SK-N-SH treated with all-trans-retinoic acid at 6 μM for 48 hours (cell line): ENCODE measurements around the gene RBMX.
"Not testable (repeated sequence)": the region's sequence is repeated elsewhere in the genome, so short reads cannot be mapped to it uniquely, and the experiment has no call there.

ENCODE experiments used
- ATAC-seq: fragments of 200-7000 bp; cut with Tn5 transposase; 3 replicates; pipeline ENCODE4 v1.9.1; 2020; ENCODE audit warnings: mild to moderate bottlenecking, moderate library complexity
- ARNTL ChIP-seq: fragments of 450-650 bp; formaldehyde crosslinking; IDR thresholded peaks from 2 replicates; pipeline ENCODE4 v1.5.0; 2020; ENCODE audit warnings: low read depth, mild to moderate bottlenecking, moderate library complexity, borderline replicate concordance
- CREB5 ChIP-seq: fragments of 250-450 bp; sonication (Bioruptor Pico); IDR thresholded peaks from 2 replicates; pipeline ENCODE4 v1.5.1; 2020; ENCODE audit warnings: low read depth, mild to moderate bottlenecking, moderate library complexity
- CSDC2 ChIP-seq: fragments of 250-450 bp; sonication (Bioruptor Pico); IDR thresholded peaks from 2 replicates; pipeline ENCODE4 v1.5.0; 2020; ENCODE audit warnings: mild to moderate bottlenecking, moderate library complexity
- CSRNP3 ChIP-seq: fragments of 250-450 bp; sonication (Bioruptor Pico); IDR thresholded peaks from 2 replicates; pipeline ENCODE4 v1.5.1; 2021; ENCODE audit warnings: mild to moderate bottlenecking, moderate library complexity
- ESRRG ChIP-seq: fragments of 250-450 bp; sonication (Bioruptor Pico); IDR thresholded peaks from 2 replicates; pipeline ENCODE4 v1.6.1; 2021; ENCODE audit warnings: mild to moderate bottlenecking
- GLIS3 ChIP-seq: fragments of 250-450 bp; sonication (Bioruptor Pico); IDR thresholded peaks from 2 replicates; pipeline ENCODE4 v1.5.0; 2020; ENCODE audit warnings: mild to moderate bottlenecking, moderate library complexity
- ISL1 ChIP-seq: fragments of 250-450 bp; sonication (Bioruptor Pico); IDR thresholded peaks from 2 replicates; pipeline ENCODE4 v2.1.2; 2022; ENCODE audit warnings: mild to moderate bottlenecking, moderate library complexity
- OSR1 ChIP-seq: fragments of 250-450 bp; sonication (Bioruptor Pico); IDR thresholded peaks from 2 replicates; pipeline ENCODE4 v1.8.0; 2022; ENCODE audit warnings: moderate library complexity, mild to moderate bottlenecking, inconsistent platforms
- PATZ1 ChIP-seq: fragments of 250-450 bp; sonication (Bioruptor Pico); IDR thresholded peaks from 2 replicates; pipeline ENCODE4 v1.8.0; 2020; ENCODE audit warnings: mild to moderate bottlenecking, moderate library complexity, borderline replicate concordance
- RARB ChIP-seq: fragments of 250-450 bp; sonication (Bioruptor Pico); IDR thresholded peaks from 2 replicates; pipeline ENCODE4 v1.8.0; 2021; ENCODE audit warnings: mild to moderate bottlenecking, moderate library complexity
- SNAI2 ChIP-seq: fragments of 250-450 bp; sonication (Bioruptor Pico); IDR thresholded peaks from 2 replicates; pipeline ENCODE4 v1.5.0; 2020; ENCODE audit warnings: mild to moderate bottlenecking, moderate library complexity
- TOX ChIP-seq: fragments of 250-450 bp; sonication (Bioruptor Pico); IDR thresholded peaks from 2 replicates; pipeline ENCODE4 v1.8.0; 2021; ENCODE audit warnings: mild to moderate bottlenecking, moderate library complexity, borderline replicate concordance
- TSHZ2 ChIP-seq: fragments of 250-450 bp; sonication (Bioruptor Pico); IDR thresholded peaks from 2 replicates; pipeline ENCODE4 v1.5.0; 2020; ENCODE audit warnings: mild to moderate bottlenecking, moderate library complexity
- ZFP3 ChIP-seq: fragments of 250-450 bp; sonication (Bioruptor Pico); IDR thresholded peaks from 2 replicates; pipeline ENCODE4 v1.5.0; 2020; ENCODE audit warnings: mild to moderate bottlenecking, moderate library complexity
- ZNF565 ChIP-seq: fragments of 450-650 bp; formaldehyde crosslinking; conservative IDR thresholded peaks from 2 replicates; pipeline ENCODE4 v1.5.0; 2020; ENCODE audit warnings: low read depth, mild to moderate bottlenecking, moderate library complexity
- ZNF70 ChIP-seq: fragments of 450-650 bp; formaldehyde crosslinking; IDR thresholded peaks from 2 replicates; pipeline ENCODE4 v1.5.0; 2020; ENCODE audit warnings: mild to moderate bottlenecking, moderate library complexity
- ZNF8 ChIP-seq: fragments of 450-650 bp; formaldehyde crosslinking; IDR thresholded peaks from 2 replicates; pipeline ENCODE4 v1.5.0; 2020; ENCODE audit warnings: mild to moderate bottlenecking, moderate library complexity

RBMX gene

GRCh38 chrX:136900071-136900470 is 19.5 kb upstream of the RBMX start:
- not testable (repeated sequence) for ATAC-seq

- ATAC-seq: no peak
These were observed 18.7 kb upstream of the RBMX start for GRCh38 chrX:136899221-136899620.

GRCh38 chrX:136898752-136899151 is 18.2 kb upstream of the RBMX start:
- not testable (repeated sequence) for ATAC-seq

More at GRCh38 chrX:136899221-136899620, 18.7 kb upstream of the RBMX start:
- TF ChIP-seq ZNF565 (no peak), ZNF70 (CRISPR knock-in tag) (no peak), ARNTL (CRISPR knock-in tag) (no peak), PATZ1 (CRISPR knock-in tag) (no peak), ISL1 (CRISPR knock-in tag) (no peak)

- ATAC-seq: no peak
- TF ChIP-seq ZNF70 (CRISPR knock-in tag): no peak
- TF ChIP-seq TOX (CRISPR knock-in tag): no peak
- no peak for TF ChIP-seq GLIS3 (CRISPR knock-in tag)
- TF ChIP-seq ESRRG (CRISPR knock-in tag): no peak
These were observed 15.8 kb upstream of the RBMX start for GRCh38 chrX:136896121-136896914.

- ATAC-seq: no peak
- TF ChIP-seq CSRNP3 (CRISPR knock-in tag) (no peak), ESRRG (CRISPR knock-in tag) (no peak), ZFP3 (CRISPR knock-in tag) (no peak), SNAI2 (CRISPR knock-in tag) (no peak), RARB (CRISPR knock-in tag) (no peak), OSR1 (CRISPR knock-in tag) (no peak), PATZ1 (CRISPR knock-in tag) (no peak), ZNF70 (CRISPR knock-in tag) (no peak), ISL1 (CRISPR knock-in tag) (no peak), ZNF565 (no peak), GLIS3 (CRISPR knock-in tag) (no peak), TSHZ2 (CRISPR knock-in tag) (no peak), CREB5 (CRISPR knock-in tag) (no peak), CSDC2 (CRISPR knock-in tag) (no peak), ZNF8 (CRISPR knock-in tag) (no peak)
- TF ChIP-seq, all 23 proteins: peak for 0
These were observed 11.9 kb upstream of the RBMX start for GRCh38 chrX:136892412-136892811.

GRCh38 chrX:136890596-136890995 is 10.1 kb upstream of the RBMX start:
- ATAC-seq: not testable (repeated sequence)
